ENCODE measurements around the gene ABCC1. TPM values are rescaled to one million over a fixed set of nuclear protein-coding genes. Genes with fewer than 3 reads are reported as not detected.

Gene ABCC1
- total and polyA plus RNA-seq, 2 of the 8 experiments (the other 6 are each of a cell fraction or from before 2014, with no cell fraction given), result 42.6 to 66.8 TPM

GRCh38 chr16:16076423-16076813 lies 127.0 kb downstream of the ABCC1 start:
- no peak overlapping the region for H3K18ac ChIP-seq (ENCODE audit: extremely low read depth, low read length)
- H3K36me3 ChIP-seq (ENCODE audit: control insufficient read depth in 2 of 4, insufficient read depth in 4 of 4, low read length in 3 of 4), result peaks cover 18 to 54% (median 38%) of the 10 kb centered on the region in 4 experiments
- FAIRE-seq (no peak), DNase-seq (ENCODE audit: low read depth in 1 of 2, low spot score in 2 of 2) (no peak)
- no peak overlapping the region for H2AFZ ChIP-seq (ENCODE audit: low read length)
- WGBS, 2 experiments (ENCODE audit: extremely low coverage in 1 of 2, insufficient coverage in 1 of 2, insufficient read length in 1 of 2, insufficient replicate concordance in 2 of 2, low coverage in 1 of 2, low lambda C conversion rate in 2 of 2, missing lambda C conversion rate in 1 of 2), result 88% methylated on average over 9 of the region's 9 CpGs; no CpG with 5 or more reads in 1 of the 2 experiments
- no peaks in the 10 kb centered on the region; the same call in 1 of the 2 replicates for H3K79me1 ChIP-seq (ENCODE audit: low read depth, low read length)
- H4K8ac ChIP-seq (ENCODE audit: extremely low read depth, insufficient read depth, low read length), result no peak overlapping the region
- TF ChIP-seq TBP (IDR thresholded peaks at IDR 0.05; ENCODE audit: low read depth, low read length), result no peak
- no peak for TF ChIP-seq SUZ12 (IDR thresholded peaks at IDR 0.05; ENCODE audit: low read length)
- TF ChIP-seq GTF2F1 (IDR thresholded peaks at IDR 0.05; ENCODE audit: borderline replicate concordance, low read depth, low read length), result no peak
- TF ChIP-seq SIRT6 (IDR thresholded peaks at IDR 0.05; ENCODE audit: low read length), result no peak
- no peak for TF ChIP-seq KDM4A (IDR thresholded peaks at IDR 0.05; ENCODE audit: low read depth, low read length, severe bottlenecking)
- no peak for TF ChIP-seq SP2 (IDR thresholded peaks at IDR 0.05; ENCODE audit: low read length)
- TF ChIP-seq KDM1A (IDR thresholded peaks at IDR 0.05; ENCODE audit: borderline replicate concordance, low read length), result peak; percentile 81; the same call in 1 of the 2 replicates
- no peak for TF ChIP-seq PHF8 (conservative IDR thresholded peaks at IDR 0.05; ENCODE audit: low read depth, low read length)
- no peak for TF ChIP-seq BACH1 (IDR thresholded peaks at IDR 0.05; ENCODE audit: low read length)
- CTCF ChIA-PET (ENCODE audit: partially characterized antibody), result interaction anchor here (0.9 to 1.1 kb wide), 2 partner anchors 13 to 183 kb away, joined by 3 to 6 read pairs; no protein-coding TSS in a partner anchor
- H3K4me2 ChIP-seq (ENCODE audit: insufficient read depth in 1 of 2, low read depth in 2 of 2, low read length in 2 of 2), result no peak overlapping the region
- H3K23me2 ChIP-seq (ENCODE audit: low read depth, low read length), result no peaks in the 10 kb centered on the region
- no peaks in the 10 kb centered on the region for H3K79me2 ChIP-seq (ENCODE audit: control insufficient read depth in 1 of 2, insufficient read depth in 2 of 2, low read length in 2 of 2)
- no peak overlapping the region for H3K56ac ChIP-seq (replicated peaks; ENCODE audit: insufficient read length, low read depth, low read length)
- H3K4me3 ChIP-seq (ENCODE audit: extremely low read depth in 1 of 4, insufficient read depth in 2 of 4, low read depth in 3 of 4, low read length in 4 of 4), result no peak overlapping the region
- H3K14ac ChIP-seq (ENCODE audit: insufficient read length), result no peak overlapping the region
- no peak overlapping the region for H2BK20ac ChIP-seq (ENCODE audit: low read length)
- H2BK12ac ChIP-seq (ENCODE audit: low read depth, low read length), result no peak overlapping the region
- H2BK5ac ChIP-seq (ENCODE audit: low read depth, low read length), result peak overlapping the region; percentile 35
- H2AK5ac ChIP-seq (ENCODE audit: low read depth, low read length), result no peak overlapping the region
- no peak overlapping the region for H2BK15ac ChIP-seq (ENCODE audit: low read length)
- H3K9me3 ChIP-seq (ENCODE audit: insufficient read depth in 2 of 2, low read depth in 1 of 2, low read length in 1 of 2), result no peaks in the 10 kb centered on the region
- H4K91ac ChIP-seq (replicated peaks; ENCODE audit: insufficient read length, low read length), result no peak overlapping the region
- no peak overlapping the region for H4K5ac ChIP-seq (ENCODE audit: insufficient read length, low read depth, low read length)
- no peak overlapping the region for H3K4ac ChIP-seq (replicated peaks; ENCODE audit: insufficient read length, low read depth, low read length)
- no peak overlapping the region for H3K9ac ChIP-seq (replicated peaks in 1 of 4; ENCODE audit: extremely low read depth in 1 of 4, low read depth in 3 of 4, low read length in 3 of 4)
- H3K27ac ChIP-seq (ENCODE audit: low read depth, low read length), result no peak overlapping the region
- POLR2A ChIA-PET (ENCODE audit: partially characterized antibody), result interaction anchor here (1.3 kb wide), 1 partner anchor 9 kb away, joined by 3 read pairs; no protein-coding TSS in a partner anchor
- peaks cover 2 to 6% of the 10 kb centered on the region in 2 experiments for H4K20me1 ChIP-seq (replicated peaks in 1 of 2; ENCODE audit: control insufficient read depth in 1 of 2, insufficient read depth in 2 of 2, low read length in 2 of 2)
- no peak overlapping the region for H3K23ac ChIP-seq (ENCODE audit: insufficient read length)
- no peaks in the 10 kb centered on the region for H3K27me3 ChIP-seq (replicated peaks in 1 of 4; ENCODE audit: control insufficient read depth in 3 of 4, extremely low read depth in 1 of 4, insufficient read depth in 3 of 4, low read length in 3 of 4)
- no peak overlapping the region for H2BK120ac ChIP-seq (replicated peaks; ENCODE audit: low read depth, low read length)
- peaks cover 0 to 4% (median 3%) of the 10 kb centered on the region in 4 experiments; a peak in 4 of 7 replicates for H3K4me1 ChIP-seq (replicated peaks in 1 of 4; ENCODE audit: control insufficient read depth in 3 of 4, insufficient read depth in 4 of 4, low read length in 3 of 4)
